HepG2 (cell line): Measurements from ENCODE around the gene MECR. TPM values are rescaled to one million over a fixed set of nuclear protein-coding genes. Genes with fewer than 3 reads are reported as not detected.

ENCODE experiments used
- ARNT ChIP-seq: fragments of 450-650 bp; IDR thresholded peaks from 2 replicates; pipeline ENCODE4 v1.6.1; 2017
- BORCS8-MEF2B ChIP-seq: sonication (generic); formaldehyde crosslinking; IDR thresholded peaks from 2 replicates; pipeline ENCODE4 v1.8.0; 2022; ENCODE audit warnings: mild to moderate bottlenecking, missing genetic modification reagents
- BRD4 ChIP-seq: sonication (generic); formaldehyde crosslinking; IDR thresholded peaks from 2 replicates; pipeline ENCODE4 v1.4.0; 2020; ENCODE audit warnings: missing genetic modification reagents
- CHCHD3 ChIP-seq: sonication (generic); formaldehyde crosslinking; IDR thresholded peaks from 2 replicates; pipeline ENCODE4 v1.8.0; 2022; ENCODE audit warnings: mild to moderate bottlenecking, missing genetic modification reagents, moderate library complexity
- MAFG ChIP-seq: sonication (generic); formaldehyde crosslinking; IDR thresholded peaks from 2 replicates; pipeline ENCODE4 v1.5.1; 2020; ENCODE audit warnings: mild to moderate bottlenecking, missing genetic modification reagents
- MEIS1 ChIP-seq: sonication (generic); formaldehyde crosslinking; IDR thresholded peaks from 2 replicates; pipeline ENCODE4 v1.9.0; 2021; ENCODE audit warnings: mild to moderate bottlenecking, missing genetic modification reagents, moderate library complexity, borderline replicate concordance
- NFIC ChIP-seq: IDR thresholded peaks from 2 replicates; pipeline ENCODE4 v1.6.1; 2012; ENCODE audit warnings: mild to moderate bottlenecking, low read length, inconsistent platforms
- NR1H2 ChIP-seq: sonication (generic); formaldehyde crosslinking; IDR thresholded peaks from 2 replicates; pipeline ENCODE4 v1.8.1; 2022; ENCODE audit warnings: low read depth, missing genetic modification reagents, borderline replicate concordance
- NRL ChIP-seq: sonication (generic); formaldehyde crosslinking; IDR thresholded peaks from 2 replicates; pipeline ENCODE4 v1.5.0; 2020; ENCODE audit warnings: missing genetic modification reagents, mild to moderate bottlenecking, moderate library complexity, borderline replicate concordance
- SRSF4 ChIP-seq: fragments of 200-400 bp; formaldehyde crosslinking; IDR thresholded peaks from one replicate; pipeline ENCODE4 v1.6.1; 2018; ENCODE audit warnings: mild to moderate bottlenecking, low read depth, low read length, moderate library complexity; ENCODE audit not compliant: poor library complexity, severe bottlenecking
- TCF12 ChIP-seq, 2 experiments: fragments of 450-650 bp in 1 of 2; sonication (generic) in 1 of 2; formaldehyde crosslinking in 1 of 2; IDR thresholded peaks; 2 replicates each; pipeline versions ENCODE4 v1.6.1 to v1.8.0; 2017 to 2022; ENCODE audit warnings: antibody characterized with exemption in 1 of 2, mild to moderate bottlenecking in 1 of 2, missing genetic modification reagents in 1 of 2, moderate library complexity in 1 of 2
- ZBTB1 ChIP-seq: sonication (generic); formaldehyde crosslinking; IDR thresholded peaks from 2 replicates; pipeline ENCODE4 v1.4.0; 2020; ENCODE audit warnings: missing genetic modification reagents, borderline replicate concordance
- ZBTB21 ChIP-seq: sonication (generic); formaldehyde crosslinking; IDR thresholded peaks from 2 replicates; pipeline ENCODE4 v1.4.0; 2020; ENCODE audit warnings: missing genetic modification reagents
- ZMYM3 ChIP-seq: sonication (generic); formaldehyde crosslinking; IDR thresholded peaks from 2 replicates; pipeline ENCODE4 v1.5.1; 2020; ENCODE audit warnings: mild to moderate bottlenecking, missing genetic modification reagents
- ZNF24 ChIP-seq: fragments of 450-650 bp; IDR thresholded peaks from 2 replicates; pipeline ENCODE4 v1.6.1; 2017; ENCODE audit warnings: antibody characterized with exemption, mild to moderate bottlenecking
- ZNF260 ChIP-seq: sonication (generic); formaldehyde crosslinking; IDR thresholded peaks from 2 replicates; pipeline ENCODE4 v1.4.0; 2020; ENCODE audit warnings: missing genetic modification reagents, low read depth, mild to moderate bottlenecking, borderline replicate concordance
- ZNF446 ChIP-seq: sonication (generic); formaldehyde crosslinking; IDR thresholded peaks from 2 replicates; pipeline ENCODE4 v1.5.0; 2020; ENCODE audit warnings: mild to moderate bottlenecking, missing genetic modification reagents
- ZNF468 ChIP-seq: sonication (generic); formaldehyde crosslinking; IDR thresholded peaks from 2 replicates; pipeline ENCODE4 v1.8.0; 2022; ENCODE audit warnings: mild to moderate bottlenecking, moderate library complexity, missing genetic modification reagents
- ZNF589 ChIP-seq: sonication (generic); formaldehyde crosslinking; conservative IDR thresholded peaks from 2 replicates; pipeline ENCODE4 v1.8.0; 2022; ENCODE audit warnings: mild to moderate bottlenecking, moderate library complexity, missing genetic modification reagents
- ZNF749 ChIP-seq: sonication (generic); formaldehyde crosslinking; IDR thresholded peaks from 2 replicates; pipeline ENCODE4 v1.8.0; 2022; ENCODE audit warnings: mild to moderate bottlenecking, missing genetic modification reagents, moderate library complexity, borderline replicate concordance
- polyA plus RNA-seq, 8 experiments: library from polyadenylated mRNA; depleted of rRNA in 3 of 8; stranded (reverse) in 7 of 8; unstranded in 1 of 8; fragments of >200 nt; fragmentation: Illumina TruSeq in 4 of 8; extraction: Trizol in 4 of 8; gene quantifications; 2 replicates each; pipeline versions ENCODE4 v1.2.1 to v1.2.3, GENCODE V29; 2011 to 2016; ENCODE audit warnings: low read depth in 4 of 8, missing spikeins in 1 of 8, mixed read lengths in 1 of 8; ENCODE audit not compliant: insufficient read depth in 1 of 8
- total RNA-seq, 5 experiments: library from RNA; depleted of rRNA; stranded (reverse); fragments of >200 nt; fragmentation: Illumina TruSeq; extraction: Trizol; gene quantifications; 2 replicates each; pipeline ENCODE4 v1.2.3, GENCODE V29; 2016; ENCODE audit warnings: low read depth in 1 of 5
- TF ChIP-seq, protein P1 (sequence below): IDR thresholded peaks from 2 replicates; pipeline ENCODE4 v1.6.1; 2016; ENCODE audit warnings: mild to moderate bottlenecking, missing biosample characterization, missing genetic modification reagents
- TF ChIP-seq, protein P2 (sequence below): sonication (generic); formaldehyde crosslinking; conservative IDR thresholded peaks from 2 replicates; pipeline ENCODE4 v1.4.0; 2020; ENCODE audit warnings: mild to moderate bottlenecking, missing genetic modification reagents, moderate library complexity
- TF ChIP-seq, protein P3 (sequence below): sonication (generic); formaldehyde crosslinking; IDR thresholded peaks from 2 replicates; pipeline ENCODE4 v1.8.1; 2023; ENCODE audit warnings: missing genetic modification reagents, inconsistent platforms, borderline replicate concordance
- TF ChIP-seq, protein P4 (sequence below): sonication (generic); formaldehyde crosslinking; IDR thresholded peaks from 2 replicates; pipeline ENCODE4 v1.5.0; 2020; ENCODE audit warnings: missing genetic modification reagents, mild to moderate bottlenecking, borderline replicate concordance

The MECR gene
- total and polyA plus RNA-seq, 2 of the 13 experiments (the other 11 are each of a cell fraction or from before 2014, with no cell fraction given): 18.8 to 24.9 TPM

DNA sequence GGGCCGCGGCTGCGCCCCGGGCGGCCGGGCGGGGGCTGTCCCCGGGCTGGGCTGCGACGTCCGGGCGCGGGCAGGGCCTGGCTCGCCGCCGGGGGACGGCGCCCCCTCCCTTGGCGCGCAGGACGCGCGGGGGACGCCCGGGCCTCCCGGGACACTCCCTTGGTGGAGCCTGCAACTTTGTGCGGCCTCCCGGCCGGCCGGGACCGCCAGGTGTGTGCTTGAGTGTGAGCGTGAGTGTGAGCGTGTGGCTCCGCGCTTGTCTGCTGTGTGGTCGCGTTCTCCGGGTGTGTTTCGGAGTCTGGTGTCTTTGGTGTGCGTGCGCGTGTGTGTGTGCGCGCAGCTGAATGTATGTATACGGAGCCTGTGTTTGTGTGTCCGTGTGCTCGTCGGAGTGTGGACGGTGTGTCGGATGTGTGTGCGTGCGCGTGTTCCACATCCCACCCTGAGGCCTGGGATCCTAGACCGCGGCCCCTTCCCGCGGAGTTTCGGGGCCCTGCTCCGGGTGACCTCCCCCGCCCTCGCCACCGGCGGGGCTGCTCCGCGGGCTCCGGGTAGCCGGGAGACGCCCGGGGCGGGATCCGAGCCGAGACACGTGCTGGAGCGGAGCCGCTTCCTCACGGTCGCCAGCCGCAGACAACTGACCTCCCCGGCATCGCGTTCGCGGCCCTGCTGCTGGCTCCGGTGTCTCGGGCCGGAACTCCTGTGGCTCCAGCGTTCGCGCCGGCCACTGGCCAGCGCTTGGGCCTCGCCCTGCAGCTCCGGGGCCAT lies 7.3 kb upstream of the MECR start (continued):
- TF ChIP-seq BRD4 (no peak), ZNF24 (no peak), CHCHD3 (no peak), MEIS1 (no peak), ARNT (no peak), BORCS8-MEF2B (CRISPR knock-in tag) (peak; percentile 43; the same call in 1 of the 2 replicates), ZNF260 (CRISPR knock-in tag) (no peak), ZNF749 (CRISPR knock-in tag) (0 out of 2 replicates have a peak, but pooled peaks have one; percentile 45), SRSF4 (no peak), MAFG (CRISPR knock-in tag) (no peak), ZNF468 (CRISPR knock-in tag) (no peak), ZMYM3 (CRISPR knock-in tag) (no peak), ZBTB1 (CRISPR knock-in tag) (no peak), TCF12 (IDR thresholded peaks at IDR 0.05) (no peak), TCF12 (CRISPR knock-in tag; IDR thresholded peaks at IDR 0.05) (no peak), NFIC (no peak), ZNF589 (no peak), NRL (CRISPR knock-in tag) (0 out of 2 replicates have a peak, but pooled peaks have one; percentile 31), ZBTB21 (CRISPR knock-in tag) (no peak), NR1H2 (CRISPR knock-in tag) (no peak), ZNF446 (no peak)
- TF ChIP-seq, protein P1, sequence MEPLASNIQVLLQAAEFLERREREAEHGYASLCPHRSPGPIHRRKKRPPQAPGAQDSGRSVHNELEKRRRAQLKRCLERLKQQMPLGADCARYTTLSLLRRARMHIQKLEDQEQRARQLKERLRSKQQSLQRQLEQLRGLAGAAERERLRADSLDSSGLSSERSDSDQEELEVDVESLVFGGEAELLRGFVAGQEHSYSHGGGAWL (CRISPR knock-in tag): peak; percentile 53; the same call in 1 of the 2 replicates
- TF ChIP-seq, protein P2, sequence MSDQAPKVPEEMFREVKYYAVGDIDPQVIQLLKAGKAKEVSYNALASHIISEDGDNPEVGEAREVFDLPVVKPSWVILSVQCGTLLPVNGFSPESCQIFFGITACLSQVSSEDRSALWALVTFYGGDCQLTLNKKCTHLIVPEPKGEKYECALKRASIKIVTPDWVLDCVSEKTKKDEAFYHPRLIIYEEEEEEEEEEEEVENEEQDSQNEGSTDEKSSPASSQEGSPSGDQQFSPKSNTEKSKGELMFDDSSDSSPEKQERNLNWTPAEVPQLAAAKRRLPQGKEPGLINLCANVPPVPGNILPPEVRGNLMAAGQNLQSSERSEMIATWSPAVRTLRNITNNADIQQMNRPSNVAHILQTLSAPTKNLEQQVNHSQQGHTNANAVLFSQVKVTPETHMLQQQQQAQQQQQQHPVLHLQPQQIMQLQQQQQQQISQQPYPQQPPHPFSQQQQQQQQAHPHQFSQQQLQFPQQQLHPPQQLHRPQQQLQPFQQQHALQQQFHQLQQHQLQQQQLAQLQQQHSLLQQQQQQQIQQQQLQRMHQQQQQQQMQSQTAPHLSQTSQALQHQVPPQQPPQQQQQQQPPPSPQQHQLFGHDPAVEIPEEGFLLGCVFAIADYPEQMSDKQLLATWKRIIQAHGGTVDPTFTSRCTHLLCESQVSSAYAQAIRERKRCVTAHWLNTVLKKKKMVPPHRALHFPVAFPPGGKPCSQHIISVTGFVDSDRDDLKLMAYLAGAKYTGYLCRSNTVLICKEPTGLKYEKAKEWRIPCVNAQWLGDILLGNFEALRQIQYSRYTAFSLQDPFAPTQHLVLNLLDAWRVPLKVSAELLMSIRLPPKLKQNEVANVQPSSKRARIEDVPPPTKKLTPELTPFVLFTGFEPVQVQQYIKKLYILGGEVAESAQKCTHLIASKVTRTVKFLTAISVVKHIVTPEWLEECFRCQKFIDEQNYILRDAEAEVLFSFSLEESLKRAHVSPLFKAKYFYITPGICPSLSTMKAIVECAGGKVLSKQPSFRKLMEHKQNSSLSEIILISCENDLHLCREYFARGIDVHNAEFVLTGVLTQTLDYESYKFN (CRISPR knock-in tag): no peak
- TF ChIP-seq, protein P3, sequence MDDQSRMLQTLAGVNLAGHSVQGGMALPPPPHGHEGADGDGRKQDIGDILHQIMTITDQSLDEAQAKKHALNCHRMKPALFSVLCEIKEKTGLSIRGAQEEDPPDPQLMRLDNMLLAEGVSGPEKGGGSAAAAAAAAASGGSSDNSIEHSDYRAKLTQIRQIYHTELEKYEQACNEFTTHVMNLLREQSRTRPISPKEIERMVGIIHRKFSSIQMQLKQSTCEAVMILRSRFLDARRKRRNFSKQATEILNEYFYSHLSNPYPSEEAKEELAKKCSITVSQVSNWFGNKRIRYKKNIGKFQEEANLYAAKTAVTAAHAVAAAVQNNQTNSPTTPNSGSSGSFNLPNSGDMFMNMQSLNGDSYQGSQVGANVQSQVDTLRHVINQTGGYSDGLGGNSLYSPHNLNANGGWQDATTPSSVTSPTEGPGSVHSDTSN (CRISPR knock-in tag): no peak
- TF ChIP-seq, protein P4, sequence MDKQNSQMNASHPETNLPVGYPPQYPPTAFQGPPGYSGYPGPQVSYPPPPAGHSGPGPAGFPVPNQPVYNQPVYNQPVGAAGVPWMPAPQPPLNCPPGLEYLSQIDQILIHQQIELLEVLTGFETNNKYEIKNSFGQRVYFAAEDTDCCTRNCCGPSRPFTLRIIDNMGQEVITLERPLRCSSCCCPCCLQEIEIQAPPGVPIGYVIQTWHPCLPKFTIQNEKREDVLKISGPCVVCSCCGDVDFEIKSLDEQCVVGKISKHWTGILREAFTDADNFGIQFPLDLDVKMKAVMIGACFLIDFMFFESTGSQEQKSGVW (CRISPR knock-in tag): no peak
